Activated CD8-positive, alpha-beta T cell treated with anti-CD3 and anti-CD28 coated beads, Interleukin-2, amount 10 ng/mL, durations not matched to agents 7 days and 5 days (primary cell): ENCODE data around the gene SEC24D. TPM values are rescaled to one million over a fixed set of nuclear protein-coding genes. Genes with fewer than 3 reads are reported as not detected.

Experiments
- ATAC-seq: fragments of 150-1000 bp; cut with Tn5 transposase; one replicate; pipeline ENCODE4 v1.10.0; 2021; ENCODE audit warnings: moderate library complexity
- CTCF ChIA-PET: fragments of 350-600 bp; sonication (Branson Sonifier 250); formaldehyde crosslinking; loops from one replicate; lab custom pipeline; 2021; ENCODE audit warnings: antibody characterized with exemption; lab: Charles Lee
- POLR2A ChIA-PET: fragments of 350-600 bp; sonication (Branson Sonifier 250); formaldehyde crosslinking; loops from one replicate; lab custom pipeline; 2021; ENCODE audit warnings: antibody characterized with exemption; lab: Charles Lee
- DNase-seq: peaks from one replicate; pipeline ENCODE4 v3.0.0-alpha.2; 2020
- H3K27ac Mint-ChIP-seq: one replicate; pipeline ENCODE4 v1.8.0; 2021; ENCODE audit warnings: mild to moderate bottlenecking, mixed read lengths
- H3K27me3 Mint-ChIP-seq: one replicate; pipeline ENCODE4 v1.8.0; 2021; ENCODE audit warnings: low read depth, mixed read lengths
- H3K36me3 Mint-ChIP-seq: one replicate; pipeline ENCODE4 v1.8.0; 2021; ENCODE audit warnings: low read depth, mixed read lengths
- H3K4me1 Mint-ChIP-seq: one replicate; pipeline ENCODE4 v1.8.0; 2021; ENCODE audit warnings: low read depth, mixed read lengths
- H3K4me3 Mint-ChIP-seq: one replicate; pipeline ENCODE4 v1.8.0; 2021; ENCODE audit warnings: mild to moderate bottlenecking, mixed read lengths
- H3K9me3 Mint-ChIP-seq: one replicate; pipeline ENCODE4 v1.8.0; 2022; ENCODE audit warnings: mixed read lengths; ENCODE audit not compliant: insufficient read depth
- total RNA-seq, 2 experiments: library from RNA; stranded (reverse); gene quantifications; one replicate each; pipeline ENCODE4 v1.2.3, GENCODE V29; 2021

Gene SEC24D
- total RNA-seq, 2 experiments from 2014 or later = 29.5 to 32.7 TPM

GRCh38 chr4:118842055-118842454 is 6.1 kb upstream of the SEC24D start:
- no peak overlapping the region for H3K27ac Mint-ChIP-seq
- no peak for ATAC-seq
- POLR2A ChIA-PET = no interaction called here

GRCh38 chr4:118839221-118839927 is 3.4 kb upstream of the SEC24D start:
- no peak overlapping the region for H3K27ac Mint-ChIP-seq
- ATAC-seq (no peak), DNase-seq (peak; percentile 53)
- no peak overlapping the region for H3K4me3 Mint-ChIP-seq
- H3K4me1 Mint-ChIP-seq = peaks cover 14% of the 10 kb centered on the region
- CTCF ChIA-PET = interaction anchor here (0.7 to 4.6 kb wide), 16 partner anchors 8 to 154 kb away, joined by 3 to 43 read pairs (median 4); partner anchors contain the start of gene METTL14
- no peaks in the 10 kb centered on the region for H3K9me3 Mint-ChIP-seq
- POLR2A ChIA-PET = interaction anchor here (0.6 to 0.9 kb wide), 2 partner anchors 11 to 19 kb away, joined by 3 read pairs; no protein-coding TSS in a partner anchor
- peaks cover 6% of the 10 kb centered on the region for H3K36me3 Mint-ChIP-seq
- H3K27me3 Mint-ChIP-seq = peaks cover 8% of the 10 kb centered on the region

More at GRCh38 chr4:118842055-118842454, 6.1 kb upstream of the SEC24D start:
- H3K36me3 Mint-ChIP-seq = no peaks in the 10 kb centered on the region
- DNase-seq = no peak
- peaks cover 13% of the 10 kb centered on the region for H3K27me3 Mint-ChIP-seq
- H3K4me3 Mint-ChIP-seq = no peak overlapping the region
- CTCF ChIA-PET = no interaction called here
- no peaks in the 10 kb centered on the region for H3K4me1 Mint-ChIP-seq
- H3K9me3 Mint-ChIP-seq = no peaks in the 10 kb centered on the region

- peaks cover 23% of the 10 kb centered on the region for H3K4me1 Mint-ChIP-seq
- POLR2A ChIA-PET = interaction anchor here (1.1 to 3.3 kb wide), 2 partner anchors 10 to 13 kb away, joined by 4 to 14 read pairs; no protein-coding TSS in a partner anchor
- H3K27me3 Mint-ChIP-seq = peaks cover 4% of the 10 kb centered on the region
- H3K9me3 Mint-ChIP-seq = no peaks in the 10 kb centered on the region
- H3K27ac Mint-ChIP-seq = no peak overlapping the region
- CTCF ChIA-PET = interaction anchor here (1.0 to 4.6 kb wide), 7 partner anchors 10 to 66 kb away, joined by 3 to 43 read pairs (median 19); no protein-coding TSS in a partner anchor
- DNase-seq (no peak), ATAC-seq (no peak)
- H3K4me3 Mint-ChIP-seq = peak overlapping the region; percentile 94
- peaks cover 16% of the 10 kb centered on the region for H3K36me3 Mint-ChIP-seq
Observed at GRCh38 chr4:118837121-118837507, 1.2 kb upstream of the SEC24D start.

GRCh38 chr4:118836301-118837120 is 585 bp upstream of the SEC24D start:
- H3K27ac Mint-ChIP-seq = peak overlapping the region; percentile 95
- H3K9me3 Mint-ChIP-seq = no peaks in the 10 kb centered on the region
- peak; percentile 56 for ATAC-seq
- peaks cover 4% of the 10 kb centered on the region for H3K27me3 Mint-ChIP-seq
- ChIA-PET CTCF (interaction anchor here (1.0 to 4.6 kb wide), 7 partner anchors 11 to 65 kb away, joined by 3 to 43 read pairs (median 19); no protein-coding TSS in a partner anchor), POLR2A (interaction anchor here (1.1 to 3.3 kb wide), 2 partner anchors 10 to 14 kb away, joined by 4 to 14 read pairs; no protein-coding TSS in a partner anchor)
- H3K36me3 Mint-ChIP-seq = peaks cover 20% of the 10 kb centered on the region
- DNase-seq = peak; percentile 66
- H3K4me1 Mint-ChIP-seq = peaks cover 23% of the 10 kb centered on the region
- H3K4me3 Mint-ChIP-seq = peak overlapping the region; percentile 94

GRCh38 chr4:118834960-118835569 is 861 bp downstream of the SEC24D start:
- peak; percentile 48 for ATAC-seq
- no peaks in the 10 kb centered on the region for H3K9me3 Mint-ChIP-seq
- peak; percentile 59 for DNase-seq
- H3K27ac Mint-ChIP-seq = peak overlapping the region; percentile 95
- ChIA-PET CTCF (interaction anchor here (0.9 to 1.5 kb wide), 4 partner anchors 16 to 63 kb away, joined by 3 to 9 read pairs (median 5); no protein-coding TSS in a partner anchor), POLR2A (interaction anchor here (0.6 to 3.3 kb wide), 3 partner anchors 10 to 373 kb away, joined by 4 to 14 read pairs (median 5); no protein-coding TSS in a partner anchor)
- peaks cover 1% of the 10 kb centered on the region for H3K27me3 Mint-ChIP-seq
- H3K36me3 Mint-ChIP-seq = peaks cover 24% of the 10 kb centered on the region
- H3K4me1 Mint-ChIP-seq = peaks cover 25% of the 10 kb centered on the region
- peak overlapping the region; percentile 94 for H3K4me3 Mint-ChIP-seq

GRCh38 chr4:118834070-118834469 is 1.9 kb downstream of the SEC24D start:
- DNase-seq (no peak), ATAC-seq (no peak)
- H3K27me3 Mint-ChIP-seq = no peaks in the 10 kb centered on the region
- peaks cover 25% of the 10 kb centered on the region for H3K4me1 Mint-ChIP-seq
- H3K9me3 Mint-ChIP-seq = no peaks in the 10 kb centered on the region
- no peak overlapping the region for H3K4me3 Mint-ChIP-seq
- no peak overlapping the region for H3K27ac Mint-ChIP-seq
- ChIA-PET POLR2A (interaction anchor here (0.6 kb wide), 1 partner anchor 11 kb away, joined by 5 read pairs; no protein-coding TSS in a partner anchor), CTCF (interaction anchor here (0.8 to 1.5 kb wide), 3 partner anchors 13 to 20 kb away, joined by 3 to 4 read pairs (median 4); no protein-coding TSS in a partner anchor)
- peaks cover 28% of the 10 kb centered on the region for H3K36me3 Mint-ChIP-seq

- Mint-ChIP-seq H3K36me3 (peaks cover 33% of the 10 kb centered on the region), H3K4me3 (no peak overlapping the region), H3K27me3 (no peaks in the 10 kb centered on the region), H3K9me3 (no peaks in the 10 kb centered on the region), H3K27ac (peak overlapping the region; percentile 14), H3K4me1 (peaks cover 25% of the 10 kb centered on the region)
- DNase-seq (no peak), ATAC-seq (no peak)
- POLR2A ChIA-PET = no interaction called here
- CTCF ChIA-PET = interaction anchor here (0.8 to 1.0 kb wide), 4 partner anchors 13 to 61 kb away, joined by 3 to 4 read pairs (median 4); no protein-coding TSS in a partner anchor
Observed at GRCh38 chr4:118833192-118833820, 2.6 kb downstream of the SEC24D start.

- no peaks in the 10 kb centered on the region for H3K9me3 Mint-ChIP-seq
- no peak overlapping the region for H3K27ac Mint-ChIP-seq
- H3K36me3 Mint-ChIP-seq = peaks cover 33% of the 10 kb centered on the region
- DNase-seq = no peak
- no peaks in the 10 kb centered on the region for H3K27me3 Mint-ChIP-seq
- POLR2A ChIA-PET = no interaction called here
- H3K4me1 Mint-ChIP-seq = peaks cover 18% of the 10 kb centered on the region
- CTCF ChIA-PET = interaction anchor here (0.9 to 1.4 kb wide), 2 partner anchors 10 to 39 kb away, joined by 3 to 5 read pairs; no protein-coding TSS in a partner anchor
- H3K4me3 Mint-ChIP-seq = no peak overlapping the region
- no peak for ATAC-seq
Observed at GRCh38 chr4:118829107-118829506, 6.8 kb downstream of the SEC24D start.

- Mint-ChIP-seq H3K4me1 (peaks cover 10% of the 10 kb centered on the region), H3K27me3 (no peaks in the 10 kb centered on the region), H3K27ac (no peak overlapping the region), H3K4me3 (no peak overlapping the region), H3K9me3 (no peaks in the 10 kb centered on the region), H3K36me3 (peaks cover 34% of the 10 kb centered on the region)
- POLR2A ChIA-PET = no interaction called here
- no peak for ATAC-seq
- no peak for DNase-seq
- CTCF ChIA-PET = interaction anchor here (3.8 kb wide), 1 partner anchor 12 kb away, joined by 22 read pairs; no protein-coding TSS in a partner anchor
Observed at GRCh38 chr4:118826723-118827444, 9.0 kb downstream of the SEC24D start.

- no peak overlapping the region for H3K4me3 Mint-ChIP-seq
- peaks cover 10% of the 10 kb centered on the region for H3K4me1 Mint-ChIP-seq
- ChIA-PET CTCF (interaction anchor here (0.7 to 3.8 kb wide), 3 partner anchors 13 to 52 kb away, joined by 3 to 22 read pairs (median 3); no protein-coding TSS in a partner anchor), POLR2A (no interaction called here)
- no peak overlapping the region for H3K27ac Mint-ChIP-seq
- no peak for DNase-seq
- no peaks in the 10 kb centered on the region for H3K9me3 Mint-ChIP-seq
- no peak for ATAC-seq
- H3K36me3 Mint-ChIP-seq = peaks cover 30% of the 10 kb centered on the region
- H3K27me3 Mint-ChIP-seq = no peaks in the 10 kb centered on the region
Observed at GRCh38 chr4:118825799-118826198, 10.1 kb downstream of the SEC24D start.
